OCI-LY3 (cell line): ENCODE data around the gene RCAN2.

ENCODE experiments used
- CTCF ChIP-seq: fragments of 200-600, 300-600 bp; sonication (generic); IDR thresholded peaks from 2 replicates; pipeline ENCODE4 v1.5.1; 2014; ENCODE audit warnings: antibody characterized with exemption, low read length, low read depth
- EZH2phosphoT487 ChIP-seq: fragments of 200-600 bp; shearing (Covaris generic); IDR thresholded peaks from 2 replicates; pipeline ENCODE4 v1.6.1; 2018; ENCODE audit warnings: antibody characterized with exemption, mixed run types, low read depth

GRCh38 chr6:46381057-46381456 is 110.2 kb downstream of the RCAN2 start:
- no peak for TF ChIP-seq CTCF
- no peak for TF ChIP-seq EZH2phosphoT487
